GM19240 (cell line): ENCODE measurements around the gene SELENOM.
"Not testable (repeated sequence)": the region's sequence is repeated elsewhere in the genome, so short reads cannot be mapped to it uniquely, and the experiment has no call there.

ENCODE experiments used
- DNase-seq: peaks from one replicate; pipeline ENCODE4 v3.0.0; 2011; ENCODE audit warnings: low spot score; ENCODE audit not compliant: insufficient read length

SELENOM gene

DNA sequence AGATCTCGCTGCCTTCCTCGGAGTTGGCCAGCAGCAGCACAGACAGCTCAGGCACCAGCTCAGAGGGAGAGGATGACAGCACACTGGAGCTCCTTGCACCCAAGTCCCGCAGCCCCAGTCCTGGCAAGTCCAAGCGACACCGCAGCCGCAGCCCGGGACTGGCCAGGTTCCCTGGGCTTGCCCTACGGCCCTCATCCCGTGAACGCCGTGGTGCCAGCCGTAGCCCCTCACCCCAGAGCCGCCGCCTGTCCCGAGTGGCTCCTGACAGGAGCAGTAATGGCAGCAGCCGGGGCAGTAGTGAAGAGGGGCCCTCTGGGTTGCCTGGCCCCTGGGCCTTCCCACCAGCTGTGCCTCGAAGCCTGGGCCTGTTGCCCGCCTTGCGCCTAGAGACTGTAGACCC lies 26.5 kb upstream of the SELENOM start:
- no peak for DNase-seq

DNA sequence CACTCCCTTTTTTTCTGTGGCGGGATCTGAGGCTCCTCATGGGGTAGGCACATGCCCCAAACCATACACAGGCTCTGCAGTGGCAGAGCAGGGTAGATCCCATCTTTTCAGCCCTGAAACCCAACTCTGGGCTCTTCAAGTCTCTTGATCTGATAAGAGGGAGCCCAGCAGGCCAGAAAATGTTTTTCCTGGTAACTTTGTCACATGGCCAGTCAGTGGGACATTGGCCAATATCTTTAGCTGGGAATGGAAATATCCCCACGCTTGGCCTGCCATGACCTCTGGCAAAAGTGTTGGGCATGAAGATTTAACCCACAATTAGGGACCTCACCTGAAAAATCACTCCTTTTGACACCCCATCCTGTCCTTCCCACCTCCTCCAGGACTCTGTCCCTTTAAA lies 23.5 kb upstream of the SELENOM start:
- DNase-seq, result no peak

DNA sequence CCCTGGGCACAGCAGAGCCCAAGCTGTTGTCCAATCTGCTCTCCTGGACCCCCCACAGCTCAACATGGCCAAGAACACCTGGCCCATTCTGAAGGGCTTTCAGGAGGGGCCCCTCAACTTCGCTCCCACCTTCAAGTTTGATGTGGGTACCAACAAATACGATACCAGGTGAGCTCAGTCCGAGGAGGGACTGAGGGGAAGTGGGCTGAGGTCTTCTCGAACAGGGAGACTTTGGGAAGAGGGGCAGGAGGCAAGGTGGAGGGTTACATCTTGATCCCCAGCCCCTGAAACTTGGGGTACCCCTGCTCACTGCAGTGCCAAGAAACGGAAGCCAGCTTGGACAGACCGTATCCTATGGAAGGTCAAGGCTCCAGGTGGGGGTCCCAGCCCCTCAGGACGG lies 20.8 kb upstream of the SELENOM start:
- no peak for DNase-seq

DNA sequence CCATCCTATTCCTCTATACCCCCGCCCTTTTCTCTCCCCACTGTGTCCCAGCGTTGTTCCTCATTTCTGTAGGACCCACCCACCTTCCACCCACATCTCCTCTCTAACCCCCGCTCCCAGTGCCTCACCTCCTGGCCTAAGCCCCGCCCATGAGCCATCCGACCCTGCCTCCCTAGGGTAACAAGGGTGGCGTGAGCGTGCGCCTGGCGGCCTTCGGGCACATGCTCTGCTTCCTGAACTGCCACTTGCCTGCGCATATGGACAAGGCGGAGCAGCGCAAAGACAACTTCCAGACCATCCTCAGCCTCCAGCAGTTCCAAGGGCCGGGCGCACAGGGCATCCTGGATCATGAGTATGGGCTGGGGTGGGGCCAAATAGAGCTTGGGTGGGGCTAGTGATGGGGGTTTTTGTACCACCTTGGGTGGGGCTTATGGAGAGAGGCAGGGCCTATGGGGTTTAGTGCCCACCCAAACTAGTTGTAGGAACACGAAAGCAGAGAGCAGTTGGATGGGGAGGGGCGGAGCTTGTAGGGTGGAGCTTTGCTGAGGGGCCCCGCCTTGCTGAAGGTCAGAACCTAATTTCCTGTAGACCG lies 19.9 kb upstream of the SELENOM start:
- DNase-seq, result no peak

DNA sequence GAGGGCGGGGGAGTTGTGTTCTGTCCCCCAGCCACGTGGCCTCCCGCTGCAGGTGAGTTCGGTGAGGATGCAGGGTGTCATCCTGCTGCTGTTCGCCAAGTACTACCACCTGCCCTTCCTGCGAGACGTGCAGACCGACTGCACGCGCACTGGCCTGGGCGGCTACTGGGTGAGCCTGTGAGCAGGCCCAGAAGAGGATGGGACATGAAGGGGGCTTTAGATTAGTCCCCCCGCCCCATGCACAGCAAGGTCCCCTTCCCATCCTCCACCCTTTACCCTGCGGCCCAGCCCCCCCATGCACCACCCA lies 19.5 kb upstream of the SELENOM start:
- no peak for DNase-seq

DNA sequence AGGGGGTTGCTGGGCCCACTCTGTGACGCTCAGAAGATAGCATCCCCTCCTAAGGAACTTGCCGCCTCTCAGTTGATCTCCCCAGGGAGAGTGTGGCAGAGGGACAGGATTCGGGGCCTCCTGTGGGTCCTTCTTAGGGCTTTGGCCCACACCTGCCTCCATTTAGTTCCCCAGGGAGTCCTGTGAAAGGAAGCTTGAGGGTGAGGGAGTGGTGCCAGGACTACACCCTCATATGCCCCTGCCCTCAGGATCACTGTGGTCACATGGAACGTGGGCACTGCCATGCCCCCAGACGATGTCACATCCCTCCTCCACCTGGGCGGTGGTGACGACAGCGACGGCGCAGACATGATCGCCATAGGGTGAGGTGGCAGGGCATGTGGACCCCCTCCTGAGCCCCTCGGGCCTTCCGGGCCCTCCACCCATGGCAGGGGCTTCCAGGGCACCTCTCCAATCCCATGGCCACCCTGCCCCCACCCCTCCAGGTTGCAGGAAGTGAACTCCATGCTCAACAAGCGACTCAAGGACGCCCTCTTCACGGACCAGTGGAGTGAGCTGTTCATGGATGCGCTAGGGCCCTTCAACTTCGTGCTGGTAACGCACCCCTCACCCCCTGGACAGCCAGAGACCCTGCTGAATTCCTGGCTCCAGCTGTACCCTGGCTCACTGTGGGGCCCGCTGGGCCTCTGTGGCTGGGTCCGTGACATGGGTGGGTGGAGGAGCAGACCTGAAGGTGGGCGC lies 18.9 kb upstream of the SELENOM start:
- no peak for DNase-seq

DNA sequence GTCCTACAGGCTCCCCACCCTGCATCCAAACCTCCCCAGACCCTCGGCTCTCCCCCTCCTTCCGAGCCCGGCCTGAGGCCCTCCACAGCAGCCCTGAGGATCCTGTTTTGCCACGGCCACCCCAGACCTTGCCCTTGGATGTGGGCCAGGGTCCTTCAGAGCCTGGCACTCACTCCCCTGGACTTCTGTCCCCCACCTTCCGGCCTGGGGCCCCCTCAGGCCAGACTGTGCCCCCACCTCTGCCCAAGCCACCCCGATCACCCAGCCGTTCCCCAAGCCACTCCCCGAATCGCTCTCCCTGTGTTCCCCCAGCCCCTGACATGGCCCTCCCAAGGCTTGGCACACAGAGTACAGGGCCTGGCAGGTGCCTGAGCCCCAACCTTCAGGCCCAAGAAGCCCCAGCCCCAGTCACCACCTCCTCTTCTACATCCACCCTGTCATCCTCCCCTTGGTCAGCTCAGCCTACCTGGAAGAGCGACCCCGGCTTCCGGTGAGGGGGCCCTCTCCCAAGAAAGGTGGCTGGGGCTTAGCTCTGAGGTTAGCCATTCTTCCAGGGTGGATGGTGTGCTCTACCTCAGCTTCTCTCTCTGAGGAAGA lies 18.3 kb upstream of the SELENOM start:
- no peak for DNase-seq

DNA sequence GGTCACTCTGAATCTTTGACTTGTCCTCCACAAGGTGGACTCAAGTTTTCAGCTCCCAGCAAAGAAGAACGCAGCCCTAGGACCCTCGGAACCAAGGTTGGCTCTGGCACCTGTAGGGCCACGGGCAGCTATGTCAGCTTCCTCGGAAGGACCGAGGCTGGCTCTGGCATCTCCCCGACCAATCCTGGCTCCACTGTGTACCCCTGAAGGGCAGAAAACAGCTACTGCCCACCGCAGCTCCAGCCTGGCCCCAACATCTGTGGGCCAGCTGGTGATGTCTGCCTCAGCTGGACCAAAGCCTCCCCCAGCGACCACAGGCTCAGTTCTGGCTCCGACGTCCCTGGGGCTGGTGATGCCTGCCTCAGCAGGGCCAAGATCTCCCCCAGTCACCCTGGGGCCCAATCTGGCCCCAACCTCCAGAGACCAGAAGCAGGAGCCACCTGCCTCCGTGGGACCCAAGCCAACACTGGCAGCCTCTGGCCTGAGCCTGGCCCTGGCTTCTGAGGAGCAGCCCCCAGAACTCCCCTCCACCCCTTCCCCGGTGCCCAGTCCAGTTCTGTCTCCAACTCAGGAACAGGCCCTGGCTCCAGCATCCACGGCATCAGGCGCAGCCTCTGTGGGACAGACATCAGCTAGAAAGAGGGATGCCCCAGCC lies 17.6 kb upstream of the SELENOM start:
- DNase-seq, result no peak

DNA sequence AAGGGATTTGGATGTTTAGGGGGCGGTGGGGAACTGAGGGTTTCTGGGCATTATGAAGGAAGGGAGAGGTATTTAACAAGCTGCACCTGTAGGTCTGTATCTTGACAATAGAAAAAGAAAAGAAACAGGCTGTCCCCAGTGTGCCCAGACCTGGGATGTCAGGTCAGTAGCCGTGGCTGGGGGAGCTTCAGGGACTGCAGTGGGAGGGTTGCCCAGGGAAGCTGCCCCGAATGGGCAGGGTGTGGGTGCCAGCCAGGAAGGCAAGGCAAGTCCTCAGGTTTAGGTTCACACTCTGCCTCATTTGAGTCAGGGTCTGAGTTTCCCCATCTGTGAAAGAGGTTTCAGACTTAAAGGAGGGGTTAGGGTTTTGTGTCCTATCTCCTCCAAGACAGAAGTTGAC lies 16.9 kb upstream of the SELENOM start:
- DNase-seq, result no peak

DNA sequence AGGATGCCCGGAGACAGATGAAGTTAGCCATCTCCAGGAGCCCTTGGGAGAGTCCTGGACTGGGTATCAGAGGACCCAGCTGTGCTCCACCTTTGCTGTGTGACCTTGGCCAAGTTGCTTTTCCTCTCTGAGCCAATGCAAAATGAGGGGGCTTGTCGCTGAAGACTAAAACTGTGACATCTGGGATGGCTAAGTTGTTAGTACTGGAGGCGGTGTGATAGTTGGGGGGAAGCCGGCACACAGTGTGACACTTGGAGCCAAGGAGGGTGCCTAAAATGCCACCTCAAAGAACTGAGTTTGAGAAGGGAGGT lies 15.9 kb upstream of the SELENOM start:
- no peak for DNase-seq

DNA sequence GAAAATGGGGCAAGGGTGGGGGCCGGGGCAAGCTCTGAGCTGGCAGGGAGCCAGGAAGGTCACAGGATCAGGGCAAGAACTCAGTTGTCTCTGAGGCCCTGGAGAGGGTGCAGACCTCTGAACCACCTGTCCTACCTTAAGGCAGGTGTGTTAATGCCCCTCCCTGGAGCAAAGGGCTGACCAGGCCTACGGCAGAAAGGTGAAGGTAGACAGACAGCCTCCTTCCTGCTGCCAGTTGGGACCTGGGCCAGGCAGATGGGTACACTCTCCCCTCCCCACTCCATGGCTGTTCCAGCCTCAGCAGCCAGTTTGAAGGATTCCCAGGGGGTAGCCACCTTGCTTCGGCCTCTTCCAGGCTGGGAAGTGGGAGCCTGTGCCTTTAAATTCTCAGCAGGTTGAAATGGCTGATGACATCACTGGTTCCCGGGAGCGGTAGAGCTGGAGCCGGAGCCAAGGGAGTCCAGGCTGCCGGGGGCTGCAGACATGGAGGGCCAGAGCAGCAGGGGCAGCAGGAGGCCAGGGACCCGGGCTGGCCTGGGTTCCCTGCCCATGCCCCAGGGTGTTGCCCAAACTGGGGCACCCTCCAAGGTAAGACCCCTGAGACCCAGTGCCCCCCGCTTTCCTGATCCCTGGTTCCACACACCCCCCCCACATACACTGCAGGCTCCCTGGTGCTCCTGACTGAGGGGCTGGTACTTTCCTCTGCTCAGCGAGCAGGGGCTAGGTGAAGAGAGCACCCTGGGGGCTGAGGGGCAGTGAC lies 15.3 kb upstream of the SELENOM start, which contains the start of gene INPP5J:
Gene INPP5J (plus strand): TSS at position 435 of the 760 bp plus-strand sequence. CDS start 49 bp downstream, at position 484.
- DNase-seq, result no peak

DNA sequence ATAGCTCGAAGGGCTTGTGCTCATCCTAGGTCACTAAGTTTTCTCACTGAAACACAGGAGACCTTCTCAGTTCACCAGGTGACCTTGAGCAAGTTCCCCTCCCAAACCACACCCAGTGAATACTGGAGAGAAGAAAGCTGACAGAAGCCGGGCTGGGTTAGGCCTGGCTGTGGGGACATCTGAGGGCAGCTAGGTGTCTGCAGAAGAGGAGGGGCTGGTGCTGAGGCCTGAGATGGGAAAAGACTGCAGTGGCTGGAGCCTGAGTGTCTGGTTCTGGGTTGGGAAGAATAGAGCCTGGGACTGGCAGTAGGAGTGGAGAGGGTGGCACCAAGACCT lies 14.8 kb upstream of the SELENOM start:
- DNase-seq, result no peak

DNA sequence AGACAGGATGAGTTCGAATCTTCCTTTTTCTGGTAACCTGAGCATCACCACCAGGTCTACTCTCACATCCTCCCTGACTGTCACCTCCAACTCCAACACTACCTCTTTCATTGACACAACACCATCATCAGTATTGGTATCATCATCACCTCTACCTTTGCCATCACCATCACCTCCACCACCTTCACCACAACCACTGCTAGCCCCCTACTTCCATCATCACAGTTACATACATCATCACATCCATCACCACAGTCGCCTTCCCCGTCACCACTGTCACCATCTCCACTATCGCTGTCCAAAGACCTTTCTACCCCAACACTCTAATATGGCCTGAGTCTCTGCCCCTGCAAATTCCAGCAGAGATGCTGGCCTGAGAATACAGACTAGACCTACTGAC lies 14.0 kb upstream of the SELENOM start:
- DNase-seq, result no peak

DNA sequence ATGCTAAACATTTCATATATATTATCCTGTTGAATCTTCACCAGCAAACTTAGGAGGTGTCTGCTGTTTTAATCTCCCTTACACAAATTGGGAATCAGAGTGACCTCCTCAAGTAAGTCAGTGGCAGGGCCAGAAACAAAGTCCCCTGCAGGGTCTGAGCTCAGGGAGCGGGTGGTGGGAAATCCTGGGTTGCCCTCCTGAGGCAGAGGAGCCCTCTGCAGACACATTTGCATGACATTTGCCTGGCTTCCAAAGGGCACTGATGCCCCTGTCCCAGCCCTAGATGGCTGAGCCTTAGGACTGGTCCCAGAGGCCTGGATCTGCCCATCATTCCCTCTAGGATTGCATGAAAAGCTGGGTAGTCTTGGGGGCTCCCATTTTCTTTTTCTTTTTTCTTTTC lies 13.3 kb upstream of the SELENOM start:
- no peak for DNase-seq

DNA sequence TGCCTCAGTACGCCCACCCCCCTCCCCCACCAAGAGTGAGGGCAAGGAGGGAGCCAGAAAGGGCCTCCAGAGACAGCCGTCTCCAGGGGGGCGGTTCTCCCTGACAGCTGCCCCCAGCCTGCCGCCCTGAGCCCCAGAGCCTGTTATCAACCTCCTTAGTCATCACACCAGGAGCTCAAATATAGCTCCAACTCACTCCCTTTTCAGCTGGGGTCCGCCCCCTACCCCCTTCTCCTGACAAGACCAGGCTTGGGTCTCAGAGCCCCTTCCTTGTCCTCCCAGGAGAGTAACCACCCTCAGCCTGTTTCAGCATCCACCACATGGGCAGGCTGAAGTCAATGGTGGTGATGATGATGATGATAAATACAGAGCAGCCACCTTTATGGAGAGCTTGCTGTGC lies 12.9 kb upstream of the SELENOM start:
- DNase-seq, result no peak

DNA sequence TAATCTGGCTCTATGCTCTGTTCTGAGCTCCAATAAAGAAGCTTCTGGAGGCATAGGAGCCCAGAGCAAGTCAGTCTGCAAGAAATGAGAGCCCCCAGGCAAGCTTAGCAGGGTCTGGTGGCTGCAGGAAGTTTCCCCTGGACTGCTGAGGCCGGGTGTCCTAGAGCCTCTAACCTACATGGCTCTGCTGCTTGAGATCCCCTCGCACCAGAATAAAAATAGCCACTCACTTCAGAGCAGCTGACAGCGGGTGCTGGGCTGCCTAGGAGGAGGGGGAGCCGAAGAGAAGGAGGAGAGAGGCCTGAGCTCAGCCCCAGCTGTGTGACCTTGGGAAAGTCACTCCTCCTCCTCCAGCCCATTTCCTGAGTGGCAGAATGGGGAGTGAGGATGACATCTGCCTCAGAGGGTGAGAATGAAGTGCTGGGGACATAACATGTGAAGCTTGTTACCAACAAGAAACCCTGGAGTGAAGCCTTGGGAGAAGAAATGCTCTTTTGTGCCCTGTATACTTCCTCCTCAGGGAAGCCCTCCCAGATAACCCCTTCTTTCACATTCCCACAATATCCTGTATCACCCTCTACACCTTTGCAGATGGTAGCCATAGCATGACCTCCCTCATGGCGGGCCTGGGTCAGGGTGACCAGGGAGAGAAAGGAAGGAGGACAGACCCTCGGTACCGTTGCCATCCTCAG lies 11.8 kb upstream of the SELENOM start:
- no peak for DNase-seq

DNA sequence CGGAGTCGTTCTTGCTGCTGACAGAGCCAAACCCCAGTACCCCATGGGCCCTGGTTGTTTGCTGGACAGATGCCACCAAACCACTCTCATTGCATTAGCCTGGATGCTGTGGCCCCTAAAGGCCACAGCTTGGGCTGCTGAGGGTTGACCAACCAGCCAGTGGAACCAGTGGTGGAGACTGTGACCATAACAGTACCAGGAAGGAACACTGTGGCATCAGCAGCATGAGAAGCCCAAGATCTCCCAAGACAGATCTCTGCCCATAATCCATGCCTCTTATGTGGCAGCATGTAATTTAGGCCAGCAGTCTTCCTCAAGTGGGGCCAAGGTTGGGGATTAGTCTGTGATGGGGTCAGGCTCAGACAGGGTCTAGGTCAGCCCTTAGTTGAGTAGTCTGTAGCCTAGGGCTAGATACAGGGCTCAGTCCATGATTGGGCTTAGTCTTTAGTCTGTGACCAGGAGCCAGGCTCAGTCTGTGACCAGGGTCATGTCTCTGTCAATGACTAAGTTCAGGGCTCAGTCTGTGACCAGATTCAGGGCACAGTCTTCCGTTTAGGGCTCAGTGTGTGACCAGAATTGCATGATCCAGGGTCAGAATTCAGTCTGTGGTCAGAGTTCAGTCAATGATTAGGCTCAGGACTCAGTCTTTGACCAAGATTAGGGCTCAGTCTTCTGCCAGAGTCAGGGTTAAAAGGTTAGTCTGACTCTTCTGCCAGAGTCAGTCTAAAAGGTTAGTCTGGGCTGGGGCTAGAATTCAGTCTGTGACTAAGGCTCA lies 10.9 kb upstream of the SELENOM start:
- DNase-seq, result no peak

DNA sequence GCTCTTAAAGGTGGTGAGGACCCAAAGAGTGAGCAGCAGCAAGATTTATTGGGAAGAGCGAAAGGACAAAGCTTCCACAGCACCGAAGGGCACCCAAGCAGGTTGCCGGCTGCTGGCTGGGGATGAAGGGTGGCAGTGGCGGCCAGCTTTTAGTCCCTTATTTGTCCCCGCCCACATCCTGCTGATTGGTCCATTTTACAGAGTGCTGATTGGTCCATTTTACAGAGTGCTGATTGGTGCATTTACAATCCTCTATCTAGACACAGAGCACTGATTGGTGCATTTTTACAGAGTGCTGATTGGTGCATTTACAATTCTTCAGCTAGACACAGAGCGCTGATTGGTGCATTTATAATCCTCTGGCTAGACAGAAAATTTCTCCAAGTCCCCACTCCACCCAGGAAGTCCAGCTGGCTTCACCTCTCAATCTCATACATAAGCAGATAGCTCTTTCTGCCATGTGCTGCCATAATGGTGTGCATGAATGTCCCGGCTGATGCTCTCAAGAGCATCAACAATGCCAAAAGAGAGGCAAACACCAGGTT lies 5.3 kb upstream of the SELENOM start:
- not testable (repeated sequence) for DNase-seq

DNA sequence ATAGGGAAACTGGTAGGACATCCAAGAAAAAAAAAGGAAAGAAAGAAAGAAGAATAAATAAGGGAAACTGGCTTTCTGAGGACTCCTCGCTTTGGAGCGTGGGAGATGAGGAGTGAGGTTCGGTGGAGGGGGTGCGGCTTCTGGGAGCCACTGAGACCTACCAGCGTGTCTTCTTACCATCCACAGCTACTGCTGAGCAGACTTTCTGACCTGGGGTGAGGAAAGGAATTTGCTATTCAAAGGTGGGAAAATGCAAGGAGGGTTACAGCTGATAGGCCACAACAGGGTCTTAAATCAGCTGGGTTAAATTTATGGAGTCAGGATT lies 488 bp upstream of the SELENOM start:
- DNase-seq, result no peak

DNA sequence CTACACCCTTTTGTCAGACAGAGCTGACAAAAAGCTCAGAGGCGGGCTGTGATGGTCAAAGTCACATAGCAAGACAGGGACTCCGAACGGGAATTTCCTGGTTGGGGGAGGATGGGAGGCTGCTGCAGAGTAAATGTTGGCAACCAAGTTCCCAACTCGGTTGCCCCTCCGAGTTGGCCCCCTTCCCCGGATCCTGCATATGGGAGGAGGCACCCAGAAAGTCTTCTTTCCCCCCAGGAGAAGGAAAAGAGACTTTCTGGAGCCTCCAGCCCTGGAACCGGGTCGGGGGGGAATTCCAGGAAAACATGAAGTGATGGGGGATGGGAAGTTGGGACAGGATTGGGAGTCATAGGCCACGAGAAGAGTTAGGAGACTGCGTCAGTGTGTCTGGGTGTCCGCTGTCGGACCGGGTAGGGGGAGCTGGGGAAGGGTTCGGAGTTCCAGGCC lies 614 bp downstream of the SELENOM start:
- DNase-seq, result no peak
